C4-2B (cell line): ENCODE results near the gene TEAD3.

Experiments
- ZFX ChIP-seq: fragments of 450-650 bp; IDR thresholded peaks from 2 replicates; pipeline ENCODE4 v1.6.1; 2017
- TF ChIP-seq, protein P1 (sequence below): fragments of 450-650 bp; conservative IDR thresholded peaks from 2 replicates; pipeline ENCODE4 v1.5.1; 2017; ENCODE audit warnings: mild to moderate bottlenecking

DNA sequence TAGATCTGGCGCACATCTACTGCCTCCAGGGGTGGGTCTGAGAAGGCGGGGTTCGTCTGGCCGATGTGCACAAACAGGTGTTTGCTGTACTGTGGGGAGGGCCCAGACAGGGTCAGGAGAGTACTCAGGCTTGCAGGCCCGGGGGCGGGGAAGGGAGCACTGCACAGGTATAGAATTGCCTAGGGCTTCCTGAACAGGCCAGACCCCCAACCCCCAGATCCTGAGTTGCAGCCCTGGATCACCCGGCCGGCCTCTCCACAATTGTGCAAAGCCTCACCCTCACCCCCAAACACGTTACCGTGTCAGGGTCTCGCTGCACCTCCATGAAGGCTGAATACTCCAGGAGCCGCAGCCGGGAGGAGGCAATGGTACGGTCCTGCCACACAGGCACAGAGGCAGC lies 20.9 kb downstream of the TEAD3 start:
- TF ChIP-seq, protein P1, sequence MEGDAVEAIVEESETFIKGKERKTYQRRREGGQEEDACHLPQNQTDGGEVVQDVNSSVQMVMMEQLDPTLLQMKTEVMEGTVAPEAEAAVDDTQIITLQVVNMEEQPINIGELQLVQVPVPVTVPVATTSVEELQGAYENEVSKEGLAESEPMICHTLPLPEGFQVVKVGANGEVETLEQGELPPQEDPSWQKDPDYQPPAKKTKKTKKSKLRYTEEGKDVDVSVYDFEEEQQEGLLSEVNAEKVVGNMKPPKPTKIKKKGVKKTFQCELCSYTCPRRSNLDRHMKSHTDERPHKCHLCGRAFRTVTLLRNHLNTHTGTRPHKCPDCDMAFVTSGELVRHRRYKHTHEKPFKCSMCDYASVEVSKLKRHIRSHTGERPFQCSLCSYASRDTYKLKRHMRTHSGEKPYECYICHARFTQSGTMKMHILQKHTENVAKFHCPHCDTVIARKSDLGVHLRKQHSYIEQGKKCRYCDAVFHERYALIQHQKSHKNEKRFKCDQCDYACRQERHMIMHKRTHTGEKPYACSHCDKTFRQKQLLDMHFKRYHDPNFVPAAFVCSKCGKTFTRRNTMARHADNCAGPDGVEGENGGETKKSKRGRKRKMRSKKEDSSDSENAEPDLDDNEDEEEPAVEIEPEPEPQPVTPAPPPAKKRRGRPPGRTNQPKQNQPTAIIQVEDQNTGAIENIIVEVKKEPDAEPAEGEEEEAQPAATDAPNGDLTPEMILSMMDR = no peak
- TF ChIP-seq ZFX = no peak
